GM21390 (cell line): ENCODE results near the gene OXCT2.
"Not testable (repeated sequence)": the region's sequence is repeated elsewhere in the genome, so short reads cannot be mapped to it uniquely, and the experiment has no call there.

Experiments
- ATAC-seq: cut with Tn5 transposase; IDR thresholded peaks from one replicate; pipeline ENCODE4 v1.9.1; 2021; ENCODE audit not compliant: unreplicated experiment

The OXCT2 gene

DNA sequence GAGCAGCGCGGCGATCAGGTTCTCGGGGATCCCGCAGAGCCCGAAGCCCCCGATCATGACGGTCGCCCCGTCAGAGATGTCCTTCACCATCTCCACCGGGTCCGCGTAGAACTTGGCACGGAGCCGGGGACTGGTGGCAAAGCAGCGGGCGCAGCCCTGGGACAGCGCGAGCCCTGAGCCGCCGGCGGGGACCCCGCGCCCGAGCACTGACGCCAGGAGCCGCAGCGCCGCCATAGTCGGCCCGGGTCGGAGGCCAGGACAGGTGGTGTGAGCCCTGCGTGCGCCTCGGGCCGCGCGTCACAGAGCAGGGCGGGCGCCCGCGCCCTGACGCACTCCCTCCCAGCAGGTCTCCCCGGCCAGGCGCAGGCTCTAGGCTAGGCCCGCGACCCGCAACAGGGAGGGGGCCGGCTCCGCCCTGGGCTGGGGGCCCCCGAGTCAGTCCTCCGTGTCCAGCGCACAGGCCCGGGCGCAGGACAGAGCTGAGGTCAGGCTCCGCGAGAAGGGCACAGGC lies at the start of gene OXCT2:
TSS of gene OXCT2 (minus strand) at position 327 of the 511 bp plus-strand sequence. CDS start at position 234, 93 bp downstream.
- not testable (repeated sequence) for ATAC-seq

DNA sequence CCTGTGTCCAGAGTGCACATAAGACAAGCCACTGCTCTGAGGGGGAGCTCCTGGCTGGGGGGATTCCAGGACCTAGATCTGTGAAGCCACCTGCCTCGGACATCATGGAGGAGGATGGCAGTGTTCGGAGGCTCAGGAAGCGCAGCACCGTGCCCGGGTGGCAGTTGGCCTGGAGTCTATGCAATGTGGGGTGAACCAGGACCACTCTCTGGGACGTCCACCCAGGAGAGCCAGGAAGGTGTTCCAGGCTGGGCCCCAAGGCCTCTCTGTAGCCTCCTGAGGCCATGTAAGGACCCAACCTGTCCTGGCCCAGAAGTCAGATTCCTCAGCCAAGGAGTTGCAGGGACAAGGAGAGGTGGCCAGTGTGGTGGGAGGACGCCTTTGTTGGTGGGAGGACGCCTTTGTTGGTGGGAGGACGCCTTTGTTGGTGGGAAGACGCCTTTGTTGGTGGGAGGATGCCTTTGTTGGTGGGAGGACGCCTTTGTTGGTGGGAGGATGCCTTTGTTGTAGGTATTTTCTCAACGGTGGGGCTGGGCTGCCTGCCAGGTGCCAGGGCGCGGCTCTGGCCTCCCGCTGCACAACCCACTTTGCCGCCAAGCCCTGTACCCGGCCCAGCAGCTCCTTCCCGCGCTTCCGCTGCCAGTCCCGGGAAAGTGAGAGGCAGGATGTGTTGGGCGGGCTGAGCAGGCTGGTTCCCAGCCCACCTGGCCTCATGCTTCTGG lies 48.1 kb upstream of the OXCT2 start:
- ATAC-seq, result no peak

DNA sequence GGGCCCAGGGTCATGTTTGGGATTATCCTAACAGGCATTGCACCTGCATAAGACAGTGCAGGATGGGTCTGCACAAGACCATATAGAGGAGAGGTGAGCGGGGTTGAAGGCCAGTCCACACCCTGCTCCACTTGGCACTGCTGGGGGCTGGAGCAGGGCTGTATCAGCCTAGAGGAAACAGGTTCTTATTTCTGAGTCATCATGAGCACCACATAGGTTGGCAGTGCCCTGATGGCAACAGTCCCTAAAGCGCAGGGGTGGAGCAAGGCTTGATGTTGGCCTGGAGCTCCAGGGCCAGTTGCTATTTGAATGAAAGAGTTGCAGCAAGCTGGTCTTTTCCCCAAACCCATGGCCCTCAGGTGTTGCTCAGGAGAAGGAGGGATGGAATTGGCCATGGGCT lies 47.3 kb upstream of the OXCT2 start:
- no peak for ATAC-seq

DNA sequence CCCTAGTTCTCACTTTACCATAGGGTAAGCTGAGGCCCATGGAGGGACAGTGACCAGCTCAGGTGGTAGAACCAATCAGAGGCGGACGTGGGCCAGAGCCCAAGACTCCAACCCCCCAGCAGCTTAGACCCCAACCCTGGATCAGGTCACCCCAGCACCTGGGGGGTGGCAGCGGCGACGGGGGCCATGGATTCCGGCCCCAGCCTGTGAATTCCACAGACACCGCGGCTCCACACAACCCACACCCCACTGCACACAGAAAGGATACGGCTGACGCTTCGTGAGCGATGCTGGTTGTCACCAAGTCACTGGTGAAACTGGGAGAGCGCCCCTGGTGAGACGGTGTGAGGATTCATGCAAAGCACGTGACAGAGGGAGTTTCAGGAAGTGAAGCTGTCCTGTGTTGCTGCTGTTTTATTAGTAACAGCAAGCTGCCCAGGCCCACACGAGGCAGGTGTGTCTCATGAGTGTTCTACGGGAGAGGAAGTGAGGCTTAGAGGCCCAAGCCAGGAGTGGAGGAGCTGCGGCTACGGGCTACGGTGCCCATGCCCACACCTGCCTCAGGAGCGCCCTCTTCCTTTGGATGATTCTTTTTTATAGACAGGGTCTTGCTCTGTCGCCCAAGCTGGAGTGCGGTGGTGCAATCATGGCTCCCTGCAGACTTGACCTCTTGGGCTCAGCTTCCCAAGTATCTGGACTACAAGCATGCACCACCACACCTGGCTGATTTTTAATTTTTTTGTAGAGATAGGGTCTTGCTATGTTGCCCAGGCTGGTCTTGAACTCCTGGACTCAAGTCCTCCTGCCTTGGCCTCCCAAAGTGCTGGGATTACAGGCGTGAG lies 46.2 kb upstream of the OXCT2 start:
- ATAC-seq, result peak; percentile 76

DNA sequence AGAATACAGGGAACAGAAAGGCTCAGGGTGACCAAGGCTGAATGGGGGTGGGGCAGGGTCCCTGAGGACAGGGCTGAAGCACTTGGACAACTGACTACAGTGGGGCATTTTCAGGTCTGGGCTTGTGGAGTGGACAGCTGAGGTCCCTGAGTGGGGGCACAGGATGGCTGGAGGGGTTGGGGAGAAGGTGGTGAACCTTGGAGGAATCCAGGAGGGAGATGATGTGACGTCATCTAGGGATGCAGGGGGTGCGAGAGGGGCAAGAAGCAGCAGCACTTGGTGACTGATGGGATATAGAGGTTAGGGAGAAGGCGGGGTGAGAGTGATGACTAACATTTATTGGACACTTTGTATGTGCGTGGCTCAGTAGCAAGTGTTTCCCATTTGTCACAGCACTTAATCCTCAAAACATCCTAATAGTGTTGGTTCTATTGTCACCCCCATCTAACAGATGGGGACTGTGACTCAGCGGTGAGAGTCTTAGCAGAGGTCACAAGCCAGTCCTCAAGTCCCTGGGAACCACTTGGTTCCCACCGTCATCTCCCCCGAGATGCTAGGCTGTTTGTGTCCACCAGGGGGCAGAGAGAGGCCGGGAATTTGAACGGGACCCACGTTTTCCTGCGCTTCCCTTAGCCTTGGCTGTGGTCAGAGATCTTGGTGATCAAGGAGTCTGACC lies 45.4 kb upstream of the OXCT2 start:
- peak; percentile 53 for ATAC-seq

DNA sequence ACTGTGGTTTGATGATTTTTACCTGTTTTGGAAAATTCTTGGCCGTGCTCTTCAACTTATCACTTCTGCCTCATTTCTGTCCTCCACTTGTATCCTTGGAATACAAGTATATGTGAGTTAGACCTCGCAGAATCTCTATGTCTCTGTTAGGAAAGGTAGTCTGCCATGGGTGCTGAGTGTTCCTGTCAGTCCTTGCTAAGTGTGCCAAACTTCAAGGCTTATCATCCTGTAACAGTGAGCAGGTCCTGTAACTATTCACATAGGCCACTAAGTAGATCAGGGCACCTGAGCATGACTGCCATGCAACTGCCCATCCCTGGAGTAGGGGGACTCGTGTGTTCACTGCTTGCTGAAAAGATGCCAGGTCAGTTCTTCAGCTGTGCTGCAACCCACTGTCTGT lies 41.8 kb upstream of the OXCT2 start:
- no peak for ATAC-seq

DNA sequence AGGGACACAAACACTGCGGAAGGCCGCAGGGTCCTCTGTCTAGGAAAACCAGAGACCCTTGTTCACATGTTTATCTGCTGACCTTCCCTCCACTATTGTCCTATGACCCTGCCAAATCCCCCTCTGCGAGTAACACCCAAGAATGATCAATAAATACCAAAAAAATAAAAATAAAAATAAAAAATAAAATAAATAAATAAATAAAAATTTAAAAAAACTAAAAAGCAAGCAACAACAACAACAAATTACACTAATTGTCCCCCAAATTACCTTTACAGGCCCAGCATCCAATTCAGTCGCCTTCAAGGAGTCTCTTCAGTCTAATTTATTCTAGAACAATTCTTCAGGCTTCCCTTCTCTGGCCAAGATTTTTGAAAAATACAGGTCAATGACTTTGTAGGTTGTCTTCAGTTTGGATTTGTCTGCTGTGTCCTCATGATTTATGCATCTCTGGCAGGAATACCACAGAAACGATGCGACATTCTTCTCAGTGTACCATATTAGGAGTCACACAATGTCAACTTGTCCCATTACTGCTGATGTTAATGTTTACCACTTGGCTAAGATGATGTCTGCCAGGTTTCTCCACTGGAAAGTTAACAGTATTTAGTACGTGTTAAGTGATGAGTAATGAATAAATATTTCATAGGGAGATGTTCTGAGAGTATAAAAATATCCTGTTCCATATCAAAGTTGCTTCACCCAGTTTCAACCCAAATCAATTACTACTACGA lies 37.8 kb upstream of the OXCT2 start:
- ATAC-seq, result no peak

DNA sequence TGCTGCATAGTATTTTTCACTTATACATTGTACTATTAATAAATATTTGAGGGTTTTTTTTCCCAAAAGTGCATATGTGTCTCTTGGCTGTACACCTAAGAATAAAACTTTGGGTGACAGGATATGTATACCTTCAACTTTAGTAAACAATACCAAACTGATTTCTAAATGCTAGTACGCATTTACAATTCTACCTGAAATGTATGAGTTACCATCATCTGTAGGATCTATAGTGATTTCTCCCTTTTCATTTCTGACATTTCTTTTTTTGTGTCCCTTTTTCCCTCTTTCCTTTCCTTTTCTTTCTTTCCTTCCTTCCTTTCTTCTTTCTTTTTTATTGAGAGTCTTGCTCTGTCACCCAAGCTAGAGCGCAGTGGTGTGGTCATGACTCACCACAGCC lies 34.2 kb upstream of the OXCT2 start:
- ATAC-seq, result no peak

DNA sequence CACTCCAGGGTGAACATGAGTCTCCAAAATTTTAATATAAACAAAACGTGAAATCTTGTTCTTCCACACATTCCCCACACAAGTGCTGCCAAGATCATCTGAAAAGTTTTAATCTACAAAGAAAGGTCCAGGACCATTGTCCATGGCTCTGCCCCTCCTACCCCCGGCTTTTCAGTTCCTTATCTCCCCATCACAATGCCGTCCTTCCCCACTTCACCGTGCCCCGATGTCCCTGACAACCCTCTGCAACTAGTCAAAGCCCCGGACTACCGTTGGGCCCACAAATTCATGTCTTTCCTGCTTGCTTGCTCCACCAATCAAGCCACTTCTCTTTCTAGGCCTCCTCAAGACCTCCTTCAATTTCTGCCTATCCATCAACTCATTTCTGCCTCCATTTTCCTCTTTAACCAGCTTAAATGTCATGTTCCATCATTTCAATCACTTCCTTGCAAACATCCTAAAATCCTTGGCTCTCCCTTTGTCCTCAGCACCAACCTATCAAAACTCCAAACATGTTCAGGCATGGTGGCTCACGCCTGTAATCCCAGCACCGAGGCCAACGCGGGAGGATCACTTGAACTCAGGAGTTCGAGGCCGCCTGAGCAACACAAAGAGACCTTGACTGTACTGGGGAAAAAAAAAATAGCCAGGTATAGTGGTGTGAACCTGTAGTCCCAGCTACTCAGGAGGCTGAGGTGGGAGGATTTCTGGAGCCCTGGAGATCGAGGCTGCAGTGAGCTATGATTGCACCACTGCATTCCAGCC lies 31.5 kb upstream of the OXCT2 start:
- no peak for ATAC-seq

DNA sequence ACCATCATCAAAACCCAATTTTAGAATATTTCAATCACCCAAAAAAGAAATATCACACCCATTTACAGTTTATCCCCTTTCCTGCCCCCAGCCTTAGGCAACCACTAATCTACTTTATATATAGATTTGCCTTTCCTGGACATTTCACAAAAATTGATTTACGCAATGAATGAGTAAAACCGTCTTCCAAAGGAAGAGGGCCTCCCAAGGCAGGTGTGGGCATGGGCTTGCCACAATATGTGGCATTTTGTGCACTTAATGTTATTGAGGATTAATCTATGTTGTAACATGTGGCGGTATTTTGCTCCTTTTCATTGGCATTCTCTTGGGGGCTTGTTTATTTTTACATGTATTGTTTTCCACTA lies 29.3 kb upstream of the OXCT2 start:
- no peak for ATAC-seq

DNA sequence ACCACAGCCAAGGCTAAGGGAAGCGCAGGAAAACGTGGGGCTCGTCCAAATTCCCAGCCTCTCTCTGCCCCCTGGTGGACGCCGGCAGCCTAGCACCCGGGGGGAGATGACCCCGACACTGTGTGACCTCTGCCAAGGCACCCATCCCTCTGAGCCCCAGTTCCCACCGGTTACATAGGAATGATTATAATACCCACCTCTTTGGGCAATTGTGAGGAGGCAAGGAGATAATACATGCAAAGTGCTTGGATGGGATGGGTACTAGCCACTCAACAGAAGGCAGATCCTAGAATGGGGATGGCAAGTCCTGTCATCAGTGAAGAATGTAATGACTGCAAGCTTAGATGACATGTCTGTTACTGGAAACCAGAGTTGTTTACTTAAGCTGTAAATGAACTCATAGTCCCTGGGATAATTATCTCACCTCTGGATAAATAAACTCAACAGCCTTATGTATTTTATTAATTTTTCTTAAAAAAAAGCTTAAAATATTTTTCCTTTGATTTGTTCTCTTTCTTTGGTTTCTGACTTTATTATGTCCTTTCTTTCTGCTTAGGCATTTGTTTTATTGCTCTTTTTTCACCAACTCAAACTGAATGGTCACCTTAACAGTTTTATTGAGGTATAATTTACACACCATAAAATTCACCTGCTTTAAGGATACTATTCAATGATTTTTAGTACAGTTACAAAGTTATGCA lies 28.8 kb upstream of the OXCT2 start:
- peak; percentile 52 for ATAC-seq

DNA sequence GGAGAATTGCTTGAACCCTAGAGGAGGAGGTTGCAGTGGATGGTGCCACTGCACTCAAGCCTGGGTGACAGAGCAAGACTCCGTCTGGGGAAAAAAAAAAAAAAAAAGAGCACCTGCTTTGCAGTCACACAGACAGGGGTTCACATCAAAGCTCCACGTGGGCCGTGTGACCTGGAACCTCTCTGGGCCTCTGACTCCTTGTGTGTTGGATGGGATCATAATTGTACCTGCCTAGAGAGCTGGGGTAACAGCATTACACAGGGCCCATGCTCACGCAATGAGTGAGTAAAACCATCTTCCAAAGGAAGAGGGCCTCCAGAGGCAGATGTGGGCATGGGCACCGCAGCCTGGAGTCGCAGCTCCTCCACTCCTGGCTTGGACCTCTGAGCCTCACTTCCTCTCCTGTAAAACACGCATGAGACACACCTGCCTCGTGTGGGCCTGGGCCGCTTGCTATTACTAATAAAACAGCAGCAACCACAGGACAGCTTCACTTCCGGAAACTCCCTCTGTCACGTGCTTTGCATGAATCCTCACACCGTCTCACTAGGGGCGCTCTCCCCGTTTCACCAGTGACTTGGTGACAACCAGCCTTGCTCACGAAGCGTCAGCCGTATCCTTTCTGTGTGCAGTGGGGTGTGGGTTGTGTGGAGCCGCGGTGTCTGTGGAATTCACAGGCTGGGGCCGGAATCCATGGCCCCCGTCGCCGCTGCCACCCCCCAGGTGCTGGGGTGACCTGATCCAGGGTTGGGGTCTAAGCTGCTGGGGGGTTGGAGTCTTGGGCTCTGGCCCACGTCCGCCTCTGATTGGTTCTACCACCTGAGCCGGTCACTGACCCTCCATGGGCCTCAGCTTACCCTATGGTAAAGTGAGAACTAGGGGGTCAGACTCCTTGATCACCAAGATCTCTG lies 28.0 kb upstream of the OXCT2 start:
- peak; percentile 94 for ATAC-seq

DNA sequence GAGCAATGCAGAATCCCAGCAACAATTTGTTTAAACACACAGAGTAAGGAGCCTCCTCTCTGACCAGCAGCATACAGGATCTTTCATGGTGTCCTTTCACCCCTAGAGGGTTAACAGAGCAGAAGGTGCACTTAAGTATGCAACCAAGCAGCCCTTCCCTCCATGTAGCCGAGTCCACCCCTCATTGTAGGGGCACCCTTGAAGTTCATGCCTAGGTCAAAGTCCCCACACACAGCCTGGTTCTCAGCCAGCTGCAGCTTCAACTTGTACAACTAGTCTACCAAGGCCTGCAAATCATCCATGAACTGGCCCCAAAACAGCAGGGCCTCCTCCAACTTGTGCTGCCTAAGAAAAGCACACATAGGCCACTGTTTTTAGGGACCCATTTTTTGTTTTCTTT lies 24.5 kb upstream of the OXCT2 start:
- no peak for ATAC-seq

DNA sequence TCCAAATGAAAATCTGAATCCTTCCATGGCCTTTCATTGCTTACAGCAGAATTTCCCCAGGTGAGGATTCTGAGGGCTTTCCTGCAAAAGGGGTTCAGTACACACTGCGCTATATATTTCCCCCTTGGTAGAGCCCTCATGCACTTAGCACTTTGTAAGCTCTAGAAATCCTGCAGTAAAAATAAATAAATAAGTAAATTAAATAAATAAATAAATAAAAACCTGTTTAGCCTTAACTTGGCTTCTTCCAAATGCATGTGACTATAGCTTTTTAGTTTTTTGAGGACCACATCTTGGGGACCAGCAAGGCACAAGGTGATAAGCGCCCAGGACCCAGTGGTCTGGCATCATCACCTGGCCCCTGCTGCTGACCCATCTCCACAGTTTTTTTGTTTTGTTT lies 20.7 kb upstream of the OXCT2 start:
- ATAC-seq, result no peak

DNA sequence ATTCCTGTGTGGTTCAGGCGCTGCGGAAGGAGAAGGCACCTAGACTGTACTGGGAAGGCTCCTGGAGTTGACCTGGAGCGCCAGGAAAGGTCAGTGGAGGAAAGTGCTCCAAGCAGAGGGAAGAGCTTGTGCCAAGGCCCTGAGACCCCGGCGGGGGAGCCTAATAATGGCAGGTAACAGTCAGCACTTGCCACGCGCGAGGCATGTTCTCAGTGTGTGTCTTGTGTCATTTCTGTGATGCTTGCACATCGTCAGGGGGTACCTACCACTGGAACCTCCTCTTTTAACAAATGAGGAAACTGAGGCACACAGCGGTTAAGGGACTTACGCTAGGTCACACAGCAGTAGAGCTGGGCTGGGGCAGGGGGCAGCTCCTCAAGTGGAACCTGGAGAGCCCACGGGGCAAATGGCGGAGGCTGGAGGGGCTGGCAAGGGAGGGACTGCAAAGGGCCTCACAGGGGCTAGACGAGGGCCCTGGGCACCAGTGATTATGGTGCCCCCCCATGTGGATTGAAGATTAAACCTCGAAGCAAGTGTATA lies 18.5 kb upstream of the OXCT2 start:
- no peak for ATAC-seq

DNA sequence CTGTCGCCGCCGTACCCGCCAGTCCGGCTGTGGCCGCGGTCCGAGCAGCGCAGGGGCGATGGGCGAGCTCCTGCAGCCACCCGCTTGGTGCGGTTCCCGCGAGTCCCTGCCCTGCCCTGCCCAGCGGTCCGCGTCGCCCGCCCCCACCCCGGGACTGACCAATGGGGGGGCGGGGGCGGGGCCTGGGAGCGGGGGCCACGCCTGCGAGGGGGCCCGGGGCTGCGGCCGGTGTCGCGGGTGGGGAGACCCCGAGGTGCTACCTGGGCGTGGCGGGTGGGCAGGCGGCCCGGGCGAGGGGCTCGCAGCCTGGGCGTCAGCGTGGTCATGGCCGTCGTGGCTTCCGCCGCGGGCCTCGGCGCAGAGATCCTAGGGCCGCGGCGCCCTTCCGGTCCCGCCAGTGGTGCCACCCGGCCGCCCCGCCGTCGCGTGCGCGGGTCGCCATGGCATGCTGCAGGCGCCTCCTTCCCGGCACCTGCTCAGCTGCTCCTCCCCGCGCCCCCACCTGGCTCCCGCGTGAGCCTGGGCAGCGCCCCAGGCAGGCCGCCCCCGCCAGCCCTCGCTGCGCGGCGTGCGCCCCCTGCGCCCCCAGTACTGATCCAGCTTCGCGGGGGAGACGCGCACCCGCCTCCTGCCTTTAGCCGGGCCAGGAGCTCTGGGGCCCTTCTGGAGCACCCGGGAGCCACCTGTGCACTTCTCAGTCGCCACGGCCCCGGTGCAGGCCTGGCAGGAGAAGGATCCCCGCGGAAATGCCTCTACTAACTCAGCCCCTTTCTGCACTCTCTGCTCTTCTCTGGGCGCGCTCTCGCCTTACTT lies 17.8 kb upstream of the OXCT2 start, which contains the start of gene BMP8B:
TSS of gene BMP8B (minus strand) at position 108 of the 813 bp plus-strand sequence. CDS start 380 bp downstream, outside the sequence.
- ATAC-seq, result peak; percentile 60

DNA sequence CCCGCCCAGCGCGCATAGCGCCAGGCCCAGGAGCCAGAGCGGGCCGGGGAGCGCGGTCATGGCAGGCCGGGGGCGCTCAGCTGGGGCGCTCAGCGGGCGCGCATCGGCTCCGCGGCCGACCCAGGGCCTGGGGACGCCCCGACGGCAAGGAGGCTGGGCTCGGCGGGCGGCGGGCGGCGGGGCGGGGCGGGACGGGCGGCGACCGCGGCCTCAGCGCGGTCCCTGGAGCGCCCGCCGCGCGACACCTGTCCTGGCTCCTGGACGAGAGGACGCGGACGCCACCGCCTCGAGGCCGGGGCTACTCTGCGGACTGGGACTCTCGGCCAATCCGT lies 17.2 kb upstream of the OXCT2 start:
- no peak for ATAC-seq
